ENCODE measurements around the gene RANBP10. TPM values are rescaled to one million over a fixed set of nuclear protein-coding genes. Genes with fewer than 3 reads are reported as not detected.

Gene RANBP10
- total and polyA plus RNA-seq, 9 of the 15 experiments (the other 6 are each of a cell fraction or from before 2014, with no cell fraction given) = 0.61 to 19.3 (median 5.9) TPM

GRCh38 chr16:67766291-67766690 lies 40.1 kb downstream of the RANBP10 start (continued):
- TF ChIP-seq JUND (IDR thresholded peaks at IDR 0.05; ENCODE audit: borderline replicate concordance, low read depth, low read length) = no peak
- no peak for TF ChIP-seq JUND (tag; IDR thresholded peaks at IDR 0.05; ENCODE audit: borderline replicate concordance, low read depth, low read length)
- no peak for TF ChIP-seq MCM5 (IDR thresholded peaks at IDR 0.05; ENCODE audit: low read depth)
- TF ChIP-seq PML (IDR thresholded peaks at IDR 0.05; ENCODE audit: low read length) = no peak
- TF ChIP-seq SAFB2 (IDR thresholded peaks at IDR 0.05; ENCODE audit: borderline replicate concordance, low read depth, low read length, severe bottlenecking) = no peak
- TF ChIP-seq POLR2H (tag; IDR thresholded peaks at IDR 0.05; ENCODE audit: low read depth) = no peak

GRCh38 chr16:67764158-67764667 lies 42.1 kb downstream of the RANBP10 start:
- ChIA-PET CTCF (ENCODE audit: low intra/inter-chr PET ratio) (no interaction called here), POLR2A (interaction anchor here (0.6 to 0.9 kb wide), 2 partner anchors 13 to 225 kb away, joined by 3 read pairs; no protein-coding TSS in a partner anchor)
- FAIRE-seq (peak; percentile 68), ATAC-seq (peak; percentile 60), DNase-seq (ENCODE audit: extremely low read depth in 1 of 4, low spot score in 3 of 4) (peak in 1 of 4 experiments; percentile 22)
- Histone ChIP-seq H3K36me3 (ENCODE audit: control insufficient read depth, insufficient read depth, low read length) (peaks cover 18% of the 10 kb centered on the region; the same call in 2 of the 3 replicates), H3K79me2 (ENCODE audit: control insufficient read depth, insufficient read depth, low read length) (no peaks in the 10 kb centered on the region), H3K27me3 (ENCODE audit: control insufficient read depth in 2 of 2, insufficient read depth in 2 of 2, low read length in 2 of 2) (no peaks in the 10 kb centered on the region), H3K9me3 (replicated peaks; ENCODE audit: control insufficient read depth, insufficient read depth, low read depth, low read length) (no peaks in the 10 kb centered on the region), H2AFZ (ENCODE audit: low read depth, low read length) (no peak overlapping the region), H3K4me1 (replicated peaks in 1 of 2; ENCODE audit: control insufficient read depth in 2 of 2, insufficient read depth in 2 of 2, low read length in 2 of 2) (peaks cover 4 to 9% of the 10 kb centered on the region in 2 experiments; a peak in 2 of 5 replicates), H4K20me1 (replicated peaks; ENCODE audit: control insufficient read depth, insufficient read depth, low read length) (no peaks in the 10 kb centered on the region), H3K27ac (ENCODE audit: extremely low read depth, low read depth, low read length) (no peak overlapping the region), H3K4me2 (ENCODE audit: insufficient read depth, low read length) (no peak overlapping the region), H3K4me3 (no peak overlapping the region), H3K9ac (ENCODE audit: insufficient read depth in 1 of 2, low read depth in 2 of 2, low read length in 2 of 2) (no peak overlapping the region), H3K9me1 (ENCODE audit: control insufficient read depth, insufficient read depth, low read length) (peaks cover 5% of the 10 kb centered on the region)
- no TSS peak for BruUV-seq (replicated peaks)
- in situ Hi-C loops (cut with MboI) = no loop called here
- intact Hi-C loops (cut with micrococcal nuclease) = no loop called here
- whole genome bisulfite sequencing (ENCODE audit: insufficient coverage, low coverage, missing lambda C conversion rate) = 46% methylated on average over 7 of the region's 7 CpGs
- no peak for TF ChIP-seq RNF2 (IDR thresholded peaks at IDR 0.05)
- no peak for TF ChIP-seq TSC22D4 (tag; IDR thresholded peaks at IDR 0.05)
- no peak for TF ChIP-seq TRIM28 (IDR thresholded peaks at IDR 0.05)
- TF ChIP-seq STAT5B (CRISPR knock-in tag; IDR thresholded peaks at IDR 0.05) = no peak
- no peak for TF ChIP-seq ZNF507 (tag; conservative IDR thresholded peaks at IDR 0.05)
- no peak for TF ChIP-seq HBP1 (CRISPR knock-in tag; IDR thresholded peaks at IDR 0.05)
- TF ChIP-seq ZNF766 (CRISPR knock-in tag; conservative IDR thresholded peaks at IDR 0.05) = no peak
- TF ChIP-seq YY1 (IDR thresholded peaks at IDR 0.05; ENCODE audit: borderline replicate concordance in 1 of 3, control insufficient read depth in 1 of 3, extremely low read depth in 1 of 3, insufficient read depth in 3 of 3, insufficient read length in 1 of 3, insufficient replicate concordance in 2 of 3, low read depth in 1 of 3, low read length in 2 of 3) = peak in 1 of 3 experiments; percentile 15
